Astrocyte (in vitro differentiated cells and primary cell): Measurements from ENCODE around the gene HLA-DQB1. TPM values are rescaled to one million over a fixed set of nuclear protein-coding genes. Genes with fewer than 3 reads are reported as not detected.
"Not testable (repeated sequence)": the region's sequence is repeated elsewhere in the genome, so short reads cannot be mapped to it uniquely, and the experiment has no call there.

ENCODE experiments used
- DNase-seq: peaks from one replicate; pipeline ENCODE4 v3.0.0-alpha.2; 2010; ENCODE audit warnings: low read depth
- FAIRE-seq: peaks from 2 replicates; lab custom pipeline; 2011; peaks lifted over from hg19 to GRCh38; lab: Jason Lieb, UNC
- H2AFZ ChIP-seq: 2 replicates; pipeline ENCODE4 v1.6.0; 2012; ENCODE audit warnings: low read depth, low read length, inconsistent platforms
- H3K27ac ChIP-seq: 2 replicates; pipeline ENCODE4 v1.5.1; 2011; ENCODE audit warnings: low read depth, low read length, inconsistent platforms
- H3K27me3 ChIP-seq: 2 replicates; pipeline ENCODE4 v1.6.0; 2011; ENCODE audit warnings: low read length, inconsistent platforms; ENCODE audit not compliant: insufficient read depth
- H3K36me3 ChIP-seq: 2 replicates; pipeline ENCODE4 v1.5.1; 2011; ENCODE audit warnings: low read length, inconsistent platforms; ENCODE audit not compliant: insufficient read depth
- H3K4me1 ChIP-seq: 2 replicates; pipeline ENCODE4 v1.5.1; 2011; ENCODE audit warnings: low read length, inconsistent platforms; ENCODE audit not compliant: insufficient read depth
- H3K4me2 ChIP-seq: 2 replicates; pipeline ENCODE4 v1.6.0; 2012; ENCODE audit warnings: low read length, inconsistent platforms
- H3K4me3 ChIP-seq: 2 replicates; pipeline ENCODE4 v1.5.1; 2011; ENCODE audit warnings: low read depth, mild to moderate bottlenecking, low read length, inconsistent platforms; ENCODE audit not compliant: insufficient read depth
- H3K79me2 ChIP-seq: 2 replicates; pipeline ENCODE4 v1.6.0; 2012; ENCODE audit warnings: mild to moderate bottlenecking, low read length, inconsistent platforms; ENCODE audit not compliant: insufficient read depth
- H3K9ac ChIP-seq: 2 replicates; pipeline ENCODE4 v1.6.0; 2012; ENCODE audit warnings: mild to moderate bottlenecking, low read length, inconsistent platforms
- H3K9me3 ChIP-seq: 2 replicates; pipeline ENCODE4 v1.5.1; 2012; ENCODE audit warnings: low read depth, mild to moderate bottlenecking, low read length, inconsistent platforms; ENCODE audit not compliant: insufficient read depth
- H4K20me1 ChIP-seq: 2 replicates; pipeline ENCODE4 v1.6.0; 2012; ENCODE audit warnings: low read length, inconsistent platforms; ENCODE audit not compliant: insufficient read depth
- H3K27ac Mint-ChIP-seq: one replicate; pipeline ENCODE4 v1.8.0; 2021; ENCODE audit warnings: mild to moderate bottlenecking, mixed read lengths; ENCODE audit not compliant: unreplicated experiment
- H3K27me3 Mint-ChIP-seq: one replicate; pipeline ENCODE4 v1.8.0; 2021; ENCODE audit warnings: low read depth, mixed read lengths; ENCODE audit not compliant: unreplicated experiment
- H3K36me3 Mint-ChIP-seq: one replicate; pipeline ENCODE4 v1.8.0; 2021; ENCODE audit warnings: low read depth, mixed read lengths; ENCODE audit not compliant: unreplicated experiment
- H3K4me1 Mint-ChIP-seq: one replicate; pipeline ENCODE4 v1.8.0; 2021; ENCODE audit warnings: low read depth, mixed read lengths; ENCODE audit not compliant: unreplicated experiment
- H3K4me3 Mint-ChIP-seq: one replicate; pipeline ENCODE4 v1.8.0; 2021; ENCODE audit warnings: mild to moderate bottlenecking, moderate library complexity, mixed read lengths; ENCODE audit not compliant: unreplicated experiment
- H3K9me3 Mint-ChIP-seq: one replicate; pipeline ENCODE4 v1.8.0; 2021; ENCODE audit warnings: mild to moderate bottlenecking, mixed read lengths; ENCODE audit not compliant: unreplicated experiment
- EZH2 ChIP-seq: IDR thresholded peaks from 2 replicates; pipeline ENCODE4 v1.6.1; 2012; ENCODE audit warnings: mild to moderate bottlenecking, low read length, inconsistent platforms; ENCODE audit not compliant: insufficient read depth
- total RNA-seq: library from RNA; stranded (reverse); gene quantifications from 2 replicates; pipeline ENCODE4 v1.2.1, GENCODE V29; 2021
- TF ChIP-seq, protein P1 (sequence below): IDR thresholded peaks from 2 replicates; pipeline ENCODE4 v1.5.1; 2011; ENCODE audit warnings: low read depth, mild to moderate bottlenecking, inconsistent platforms, low read length, moderate library complexity; ENCODE audit not compliant: insufficient read depth

HLA-DQB1 gene
- total RNA-seq, 1 donor from 2014 or later: 3.7 TPM

- Mint-ChIP-seq H3K4me1 (no peaks in the 10 kb centered on the region), H3K4me3 (no peak overlapping the region), H3K27me3 (peaks cover 18% of the 10 kb centered on the region), H3K27ac (no peak overlapping the region), H3K9me3 (peaks cover 2% of the 10 kb centered on the region), H3K36me3 (no peaks in the 10 kb centered on the region)
- H3K4me1 ChIP-seq: no peaks in the 10 kb centered on the region
- no peak for TF ChIP-seq EZH2
- TF ChIP-seq, protein P1, sequence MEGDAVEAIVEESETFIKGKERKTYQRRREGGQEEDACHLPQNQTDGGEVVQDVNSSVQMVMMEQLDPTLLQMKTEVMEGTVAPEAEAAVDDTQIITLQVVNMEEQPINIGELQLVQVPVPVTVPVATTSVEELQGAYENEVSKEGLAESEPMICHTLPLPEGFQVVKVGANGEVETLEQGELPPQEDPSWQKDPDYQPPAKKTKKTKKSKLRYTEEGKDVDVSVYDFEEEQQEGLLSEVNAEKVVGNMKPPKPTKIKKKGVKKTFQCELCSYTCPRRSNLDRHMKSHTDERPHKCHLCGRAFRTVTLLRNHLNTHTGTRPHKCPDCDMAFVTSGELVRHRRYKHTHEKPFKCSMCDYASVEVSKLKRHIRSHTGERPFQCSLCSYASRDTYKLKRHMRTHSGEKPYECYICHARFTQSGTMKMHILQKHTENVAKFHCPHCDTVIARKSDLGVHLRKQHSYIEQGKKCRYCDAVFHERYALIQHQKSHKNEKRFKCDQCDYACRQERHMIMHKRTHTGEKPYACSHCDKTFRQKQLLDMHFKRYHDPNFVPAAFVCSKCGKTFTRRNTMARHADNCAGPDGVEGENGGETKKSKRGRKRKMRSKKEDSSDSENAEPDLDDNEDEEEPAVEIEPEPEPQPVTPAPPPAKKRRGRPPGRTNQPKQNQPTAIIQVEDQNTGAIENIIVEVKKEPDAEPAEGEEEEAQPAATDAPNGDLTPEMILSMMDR: no peak
- H3K4me2 ChIP-seq: no peak overlapping the region
- no peak for FAIRE-seq
- H3K4me3 ChIP-seq: no peak overlapping the region
- no peak for DNase-seq
- no peaks in the 10 kb centered on the region for H4K20me1 ChIP-seq
- no peak overlapping the region for H3K9ac ChIP-seq
- no peak overlapping the region for H3K27ac ChIP-seq
- H3K27me3 ChIP-seq: no peaks in the 10 kb centered on the region
- no peaks in the 10 kb centered on the region for H3K79me2 ChIP-seq
- no peaks in the 10 kb centered on the region for H3K9me3 ChIP-seq
- H3K36me3 ChIP-seq: no peaks in the 10 kb centered on the region
- no peak overlapping the region for H2AFZ ChIP-seq
Measured at GRCh38 chr6:32642720-32643106, 23.7 kb downstream of the HLA-DQB1 start.

- H3K9me3 ChIP-seq, H3K4me2 ChIP-seq, H3K4me3 ChIP-seq, H3K36me3 Mint-ChIP-seq, H3K4me1 Mint-ChIP-seq, H3K27ac ChIP-seq, H3K4me3 Mint-ChIP-seq, H3K27ac Mint-ChIP-seq, H3K27me3 ChIP-seq, H3K9me3 Mint-ChIP-seq, H4K20me1 ChIP-seq, H3K9ac ChIP-seq, H2AFZ ChIP-seq, DNase-seq, H3K79me2 ChIP-seq, H3K4me1 ChIP-seq, FAIRE-seq, H3K36me3 ChIP-seq: not testable (repeated sequence)
- H3K27me3 Mint-ChIP-seq: peaks cover 18% of the 10 kb centered on the region
Measured at GRCh38 chr6:32641785-32642719, 24.4 kb downstream of the HLA-DQB1 start.

DNA sequence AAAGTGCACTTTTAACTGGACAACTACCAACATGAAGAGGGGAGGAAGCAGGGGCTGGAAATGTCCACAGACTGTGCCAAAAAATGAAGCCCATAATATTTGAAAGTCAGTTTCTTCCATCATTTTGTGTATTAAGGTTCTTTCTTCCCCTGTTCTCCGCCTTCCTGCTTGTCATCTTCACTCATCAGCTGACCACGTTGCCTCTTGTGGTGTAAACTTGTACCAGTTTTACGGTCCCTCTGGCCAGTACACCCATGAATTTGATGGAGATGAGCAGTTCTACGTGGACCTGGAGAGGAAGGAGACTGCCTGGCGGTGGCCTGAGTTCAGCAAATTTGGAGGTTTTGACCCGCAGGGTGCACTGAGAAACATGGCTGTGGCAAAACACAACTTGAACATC lies 25.3 kb downstream of the HLA-DQB1 start:
- no peak for FAIRE-seq
- H3K9ac ChIP-seq: no peak overlapping the region

More for the DNA sequence above, 25.3 kb downstream of the HLA-DQB1 start:
- H3K36me3 Mint-ChIP-seq: no peaks in the 10 kb centered on the region
- TF ChIP-seq EZH2: no peak
- TF ChIP-seq, protein P1: no peak
- Histone ChIP-seq H3K4me3 (no peak overlapping the region), H3K9me3 (no peaks in the 10 kb centered on the region), H3K4me2 (no peak overlapping the region), H2AFZ (no peak overlapping the region), H3K27me3 (no peaks in the 10 kb centered on the region), H3K36me3 (no peaks in the 10 kb centered on the region), H3K79me2 (no peaks in the 10 kb centered on the region), H4K20me1 (no peaks in the 10 kb centered on the region), H3K4me1 (no peaks in the 10 kb centered on the region), H3K27ac (no peak overlapping the region)
- H3K4me3 Mint-ChIP-seq: no peak overlapping the region
- H3K9me3 Mint-ChIP-seq: peaks cover 2% of the 10 kb centered on the region
- DNase-seq: no peak
- H3K27ac Mint-ChIP-seq: no peak overlapping the region
- H3K4me1 Mint-ChIP-seq: peaks cover 6% of the 10 kb centered on the region
- H3K27me3 Mint-ChIP-seq: peaks cover 18% of the 10 kb centered on the region
